HepG2 (cell line): ENCODE data around the gene CADM1. TPM values are rescaled to one million over a fixed set of nuclear protein-coding genes. Genes with fewer than 3 reads are reported as not detected.
A peak's percentile ranks its signal among the peaks of the same experiment; 100 is the strongest.

Experiments used
- ARHGAP35 ChIP-seq: sonication (generic); formaldehyde crosslinking; IDR thresholded peaks from 2 replicates; pipeline ENCODE4 v1.9.0; 2022; ENCODE audit warnings: mild to moderate bottlenecking, inconsistent platforms, moderate library complexity, missing genetic modification reagents, borderline replicate concordance
- ARNT2 ChIP-seq: sonication (generic); formaldehyde crosslinking; IDR thresholded peaks from 2 replicates; pipeline ENCODE4 v1.8.0; 2022; ENCODE audit warnings: mild to moderate bottlenecking, low read depth, missing genetic modification reagents, moderate library complexity
- CSRNP2 ChIP-seq: sonication (generic); formaldehyde crosslinking; conservative IDR thresholded peaks from 2 replicates; pipeline ENCODE4 v1.8.0; 2022; ENCODE audit warnings: low read depth, missing genetic modification reagents
- ETS1 ChIP-seq: sonication (generic); formaldehyde crosslinking; IDR thresholded peaks from 2 replicates; pipeline ENCODE4 v1.4.0; 2020; ENCODE audit warnings: missing genetic modification reagents
- HOXA9 ChIP-seq: sonication (generic); formaldehyde crosslinking; IDR thresholded peaks from 2 replicates; pipeline ENCODE4 v1.8.1; 2022; ENCODE audit warnings: missing genetic modification reagents, mild to moderate bottlenecking, moderate library complexity, borderline replicate concordance
- ISL2 ChIP-seq: sonication (generic); formaldehyde crosslinking; IDR thresholded peaks from 2 replicates; pipeline ENCODE4 v1.5.0; 2020; ENCODE audit warnings: missing genetic modification reagents
- MTF2 ChIP-seq: sonication (generic); formaldehyde crosslinking; IDR thresholded peaks from 2 replicates; pipeline ENCODE4 v1.5.0; 2020; ENCODE audit warnings: missing genetic modification reagents, borderline replicate concordance
- PATZ1 ChIP-seq: sonication (generic); formaldehyde crosslinking; IDR thresholded peaks from 2 replicates; pipeline ENCODE4 v1.4.0; 2020; ENCODE audit warnings: missing genetic modification reagents
- POGZ ChIP-seq: sonication (generic); formaldehyde crosslinking; IDR thresholded peaks from 2 replicates; pipeline ENCODE4 v1.4.0; 2020; ENCODE audit warnings: mild to moderate bottlenecking, missing genetic modification reagents
- RBAK ChIP-seq: sonication (generic); formaldehyde crosslinking; IDR thresholded peaks from 2 replicates; pipeline ENCODE4 v1.5.1; 2020; ENCODE audit warnings: mild to moderate bottlenecking, missing genetic modification reagents
- RERE ChIP-seq: IDR thresholded peaks from 2 replicates; pipeline ENCODE4 v1.6.1; 2016; ENCODE audit warnings: low read depth, missing genetic modification reagents, missing compliant biosample characterization
- SAP130 ChIP-seq: IDR thresholded peaks from 2 replicates; pipeline ENCODE4 v1.6.1; 2016; ENCODE audit warnings: low read depth
- SATB2 ChIP-seq: sonication (generic); formaldehyde crosslinking; IDR thresholded peaks from 2 replicates; pipeline ENCODE4 v1.5.0; 2020; ENCODE audit warnings: missing genetic modification reagents
- ZBTB2 ChIP-seq: sonication (generic); formaldehyde crosslinking; IDR thresholded peaks from 2 replicates; pipeline ENCODE4 v1.8.0; 2022; ENCODE audit warnings: low read depth, missing genetic modification reagents
- ZNF143 ChIP-seq: sonication (generic); formaldehyde crosslinking; IDR thresholded peaks from 2 replicates; pipeline ENCODE4 v1.4.0; 2020; ENCODE audit warnings: missing genetic modification reagents
- ZNF251 ChIP-seq: sonication (generic); formaldehyde crosslinking; IDR thresholded peaks from 2 replicates; pipeline ENCODE4 v1.9.0; 2021; ENCODE audit warnings: mild to moderate bottlenecking, missing genetic modification reagents
- ZNF326 ChIP-seq: sonication (generic); formaldehyde crosslinking; IDR thresholded peaks from 2 replicates; pipeline ENCODE4 v1.4.0; 2020; ENCODE audit warnings: missing genetic modification reagents, borderline replicate concordance
- ZNF441 ChIP-seq: sonication (generic); formaldehyde crosslinking; IDR thresholded peaks from 2 replicates; pipeline ENCODE4 v1.7.0; 2021; ENCODE audit warnings: missing genetic modification reagents, borderline replicate concordance
- ZNF549 ChIP-seq: sonication (generic); formaldehyde crosslinking; IDR thresholded peaks from 2 replicates; pipeline ENCODE4 v1.5.0; 2020; ENCODE audit warnings: missing genetic modification reagents
- polyA plus RNA-seq, 8 experiments: library from polyadenylated mRNA; depleted of rRNA in 3 of 8; stranded (reverse) in 7 of 8; unstranded in 1 of 8; fragments of >200 nt; fragmentation: Illumina TruSeq in 4 of 8; extraction: Trizol in 4 of 8; gene quantifications; 2 replicates each; pipeline versions ENCODE4 v1.2.1 to v1.2.3, GENCODE V29; 2011 to 2016; ENCODE audit warnings: low read depth in 4 of 8, missing spikeins in 1 of 8, mixed read lengths in 1 of 8; ENCODE audit not compliant: insufficient read depth in 1 of 8
- total RNA-seq, 5 experiments: library from RNA; depleted of rRNA; stranded (reverse); fragments of >200 nt; fragmentation: Illumina TruSeq; extraction: Trizol; gene quantifications; 2 replicates each; pipeline ENCODE4 v1.2.3, GENCODE V29; 2016; ENCODE audit warnings: low read depth in 1 of 5

CADM1 gene
- total and polyA plus RNA-seq, 2 of the 13 experiments (the other 11 are each of a cell fraction or from before 2014, with no cell fraction given): 71.3 to 122 TPM

- no peak for TF ChIP-seq CSRNP2 (CRISPR knock-in tag)
- no peak for TF ChIP-seq RERE (CRISPR knock-in tag)
- 0 out of 2 replicates have a peak, but pooled peaks have one; percentile 37 for TF ChIP-seq HOXA9 (CRISPR knock-in tag)
- no peak for TF ChIP-seq POGZ (CRISPR knock-in tag)
- no peak for TF ChIP-seq MTF2 (CRISPR knock-in tag)
- TF ChIP-seq PATZ1 (CRISPR knock-in tag): peak; percentile 25; the same call in 1 of the 2 replicates
- no peak for TF ChIP-seq SATB2 (CRISPR knock-in tag)
- no peak for TF ChIP-seq ZNF251
- no peak for TF ChIP-seq ZNF549 (CRISPR knock-in tag)
- TF ChIP-seq ETS1 (CRISPR knock-in tag): no peak
- TF ChIP-seq ARNT2 (CRISPR knock-in tag): peak; percentile 37; the same call in 1 of the 2 replicates
- TF ChIP-seq ZNF143 (CRISPR knock-in tag): no peak
- TF ChIP-seq ISL2 (CRISPR knock-in tag): 0 out of 2 replicates have a peak, but pooled peaks have one; percentile 9
- no peak for TF ChIP-seq RBAK (CRISPR knock-in tag)
- TF ChIP-seq ARHGAP35 (CRISPR knock-in tag): peak; percentile 29; the same call in 1 of the 2 replicates
- TF ChIP-seq ZNF326 (CRISPR knock-in tag): no peak
- no peak for TF ChIP-seq ZBTB2 (CRISPR knock-in tag)
- 0 out of 2 replicates have a peak, but pooled peaks have one; percentile 34 for TF ChIP-seq ZNF441
- no peak for TF ChIP-seq SAP130 (CRISPR knock-in tag)
These were observed 1.6 kb downstream of the CADM1 start (continued) for GRCh38 chr11:115502636-115503082.
